ENCODE data around the gene CDCA7L.

CDCA7L gene, protein sequence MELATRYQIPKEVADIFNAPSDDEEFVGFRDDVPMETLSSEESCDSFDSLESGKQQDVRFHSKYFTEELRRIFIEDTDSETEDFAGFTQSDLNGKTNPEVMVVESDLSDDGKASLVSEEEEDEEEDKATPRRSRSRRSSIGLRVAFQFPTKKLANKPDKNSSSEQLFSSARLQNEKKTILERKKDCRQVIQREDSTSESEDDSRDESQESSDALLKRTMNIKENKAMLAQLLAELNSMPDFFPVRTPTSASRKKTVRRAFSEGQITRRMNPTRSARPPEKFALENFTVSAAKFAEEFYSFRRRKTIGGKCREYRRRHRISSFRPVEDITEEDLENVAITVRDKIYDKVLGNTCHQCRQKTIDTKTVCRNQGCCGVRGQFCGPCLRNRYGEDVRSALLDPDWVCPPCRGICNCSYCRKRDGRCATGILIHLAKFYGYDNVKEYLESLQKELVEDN

DNA sequence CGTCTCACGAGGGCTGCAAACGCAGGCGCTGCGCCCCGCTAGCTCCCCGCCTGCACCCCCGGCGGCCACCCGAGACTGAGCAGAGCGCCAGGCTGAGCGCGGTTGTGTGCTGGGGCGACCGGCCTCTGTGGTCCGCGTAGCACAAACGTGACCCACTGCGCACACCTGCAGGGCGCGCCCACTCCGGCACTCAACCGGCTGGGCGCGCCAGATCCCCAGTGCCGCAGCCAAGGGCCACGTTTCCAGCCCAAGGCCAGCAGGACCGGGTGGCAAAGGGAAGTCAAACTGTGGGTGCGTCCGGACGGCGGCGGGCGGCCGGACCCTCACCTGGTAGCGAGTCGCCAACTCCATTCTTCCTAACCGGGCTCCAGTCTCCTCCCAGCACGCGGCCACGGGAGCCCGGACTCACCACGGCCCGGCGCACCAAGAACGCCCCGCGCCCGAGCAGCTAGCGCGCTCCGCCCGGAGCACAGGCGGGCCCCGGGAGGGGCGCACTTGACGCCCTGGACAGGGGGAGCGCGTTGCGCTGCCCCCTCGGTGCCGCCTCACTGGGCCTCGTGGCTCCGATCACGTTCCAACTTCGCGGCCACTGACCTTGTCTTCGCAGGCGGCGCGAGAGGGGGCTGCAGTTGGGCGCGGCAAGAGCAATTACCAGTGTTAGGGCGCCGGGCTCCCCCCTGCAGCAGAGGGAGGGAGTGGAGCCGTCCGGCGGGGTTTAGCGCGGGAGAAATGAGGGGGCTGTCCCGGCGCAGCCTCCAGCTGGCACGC is at the start of gene CDCA7L:
Gene CDCA7L, minus strand, starts transcription at position 446 of the 768 bp plus-strand sequence. Its CDS starts 95 bp downstream, at position 351.
- peak; percentile 34 for DNase-seq (ENCODE audit: low spot score)

GRCh38 chr7:21986096-21986495 is 40.4 kb upstream of the CDCA7L start:
- no peak for DNase-seq (ENCODE audit: low spot score)

DNA sequence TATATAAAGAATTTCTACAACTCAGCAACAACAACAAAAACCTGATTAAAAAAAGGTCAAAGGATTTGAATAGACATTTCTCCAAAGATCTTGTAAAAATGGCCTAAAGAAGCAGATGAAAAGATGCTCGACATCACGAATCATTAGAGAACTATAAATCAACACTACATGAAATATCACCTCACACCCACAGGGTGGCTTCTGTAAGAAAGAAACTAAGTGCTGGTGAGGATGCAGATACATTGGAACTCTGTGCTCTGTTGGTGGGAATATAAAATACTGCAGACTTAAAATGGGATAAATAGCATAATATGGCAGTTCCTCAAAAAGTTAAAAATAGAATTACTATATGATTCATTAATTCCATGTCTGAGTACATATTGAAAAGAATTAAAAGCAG is 38.3 kb upstream of the CDCA7L start:
- DNase-seq (ENCODE audit: low spot score): no peak

GRCh38 chr7:21983056-21983455 is 37.4 kb upstream of the CDCA7L start:
- DNase-seq (ENCODE audit: low spot score): no peak

GRCh38 chr7:21981524-21981923 is 35.8 kb upstream of the CDCA7L start:
- DNase-seq (ENCODE audit: low spot score): no peak

- no peak for DNase-seq (ENCODE audit: low spot score)
Measured at GRCh38 chr7:21980926-21981500, 35.3 kb upstream of the CDCA7L start.

DNA sequence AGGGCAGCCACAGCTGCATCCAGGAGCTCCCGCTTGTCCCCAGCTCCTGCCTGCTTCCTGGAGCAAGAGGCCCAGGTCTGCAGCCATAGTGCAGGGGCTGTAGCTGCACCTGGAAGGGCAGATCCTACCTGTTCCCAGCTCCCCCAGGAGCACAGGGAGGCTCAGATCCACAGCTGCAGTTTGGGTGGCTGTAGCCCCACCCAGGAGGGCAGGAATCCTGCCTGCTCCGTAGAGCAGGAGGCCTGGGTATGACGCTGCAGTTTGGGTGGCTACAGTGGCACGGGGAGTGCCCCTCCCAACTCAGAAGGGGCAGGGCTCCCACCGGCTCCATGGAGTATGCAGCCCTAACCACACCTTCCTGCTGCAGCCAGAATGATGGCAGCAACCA is 26.7 kb upstream of the CDCA7L start:
- DNase-seq (ENCODE audit: low spot score): no peak

DNA sequence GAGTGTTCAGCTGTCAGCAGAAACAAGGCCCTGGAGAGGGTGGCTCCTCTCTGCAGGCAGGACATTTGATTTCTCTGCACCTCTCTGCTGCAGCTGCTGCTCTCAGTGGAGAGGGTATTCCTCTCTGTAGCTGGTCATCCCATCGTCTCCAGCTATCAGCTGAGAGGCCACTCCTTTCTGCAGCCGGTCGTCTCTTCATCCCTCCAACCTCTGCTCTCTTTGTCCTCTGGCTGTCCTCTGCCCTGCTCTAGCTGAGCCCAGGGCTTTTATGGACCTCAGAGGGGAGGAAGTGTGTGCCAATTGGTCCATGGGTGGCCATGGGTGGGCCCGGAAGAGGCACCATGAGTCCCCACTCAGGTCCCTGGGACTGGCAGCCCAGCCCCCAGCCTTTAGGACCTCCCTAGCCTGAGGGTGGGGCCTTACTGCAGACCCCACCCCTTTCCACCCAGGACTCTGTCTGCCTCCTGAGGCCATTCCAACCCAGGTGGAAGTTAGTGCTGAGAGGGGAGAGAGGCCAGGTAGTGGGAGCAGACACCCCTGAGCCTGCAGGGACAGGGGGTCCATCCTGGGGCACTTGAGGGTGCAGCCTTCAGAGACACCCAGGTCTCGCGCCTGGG is 26.2 kb upstream of the CDCA7L start:
- DNase-seq (ENCODE audit: low spot score): no peak

GRCh38 chr7:21969822-21970221 is 24.1 kb upstream of the CDCA7L start:
- DNase-seq (ENCODE audit: low spot score): no peak

DNA sequence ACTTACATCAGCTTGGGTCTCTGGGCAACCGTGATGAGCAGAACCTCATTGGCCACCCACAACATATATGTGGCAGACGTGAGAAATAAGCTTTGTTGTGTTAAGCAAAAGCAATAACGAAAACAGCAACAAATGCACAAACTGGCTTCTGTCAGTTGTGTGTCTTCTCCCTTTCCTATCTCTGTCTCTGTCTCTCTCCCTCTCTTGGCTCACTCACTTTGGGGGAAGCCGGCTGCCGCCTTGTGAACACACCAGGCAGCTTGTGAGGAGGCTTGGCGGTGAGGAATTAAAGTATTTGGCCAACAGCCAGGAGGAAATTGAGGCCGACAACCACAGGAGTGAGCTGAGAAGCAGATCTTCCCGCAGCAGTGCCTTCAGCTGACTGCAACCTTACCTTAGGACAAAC is 21.9 kb upstream of the CDCA7L start:
- no peak for DNase-seq (ENCODE audit: low spot score)

DNA sequence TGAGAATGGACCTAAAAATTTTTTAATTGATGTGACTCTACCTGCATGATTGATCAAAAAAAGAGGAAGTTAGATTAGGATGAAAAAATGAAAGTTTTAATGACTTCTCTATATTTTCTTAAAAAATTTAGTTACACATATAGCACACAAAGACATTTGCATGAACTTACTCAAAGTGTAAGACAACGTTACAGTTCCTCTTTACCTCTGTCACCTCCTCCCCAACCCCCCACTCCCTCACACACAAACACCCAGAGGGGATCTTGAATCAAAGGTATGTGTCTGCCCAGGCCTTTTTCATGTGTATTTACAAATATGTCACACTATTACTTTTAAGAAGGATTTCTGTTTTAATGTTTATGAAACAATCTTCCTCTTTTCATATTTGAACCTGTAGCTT is 20.6 kb upstream of the CDCA7L start:
- no peak for DNase-seq (ENCODE audit: low spot score)

DNA sequence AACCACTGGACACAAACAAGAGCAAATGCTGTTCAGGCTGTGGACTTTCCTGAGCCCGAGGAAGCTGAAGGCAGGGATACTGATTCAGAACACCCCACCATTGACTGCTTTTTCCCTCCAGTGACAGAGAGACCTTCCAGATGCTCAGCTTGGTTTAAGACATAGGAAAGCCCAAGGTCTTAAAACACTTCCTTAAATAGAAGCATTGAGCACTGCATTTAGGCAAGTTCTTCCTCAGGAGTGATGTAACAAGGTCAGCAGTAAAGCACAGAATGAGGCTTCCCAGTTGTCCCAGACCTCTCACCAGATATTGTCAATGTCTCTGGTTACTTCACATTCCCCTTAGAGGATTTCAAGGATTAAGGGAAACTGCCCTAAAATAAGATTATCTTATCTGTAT is 19.6 kb upstream of the CDCA7L start:
- DNase-seq (ENCODE audit: low spot score): no peak

- no peak for DNase-seq (ENCODE audit: low spot score)
Measured at GRCh38 chr7:21962677-21963076, 17.0 kb upstream of the CDCA7L start.

DNA sequence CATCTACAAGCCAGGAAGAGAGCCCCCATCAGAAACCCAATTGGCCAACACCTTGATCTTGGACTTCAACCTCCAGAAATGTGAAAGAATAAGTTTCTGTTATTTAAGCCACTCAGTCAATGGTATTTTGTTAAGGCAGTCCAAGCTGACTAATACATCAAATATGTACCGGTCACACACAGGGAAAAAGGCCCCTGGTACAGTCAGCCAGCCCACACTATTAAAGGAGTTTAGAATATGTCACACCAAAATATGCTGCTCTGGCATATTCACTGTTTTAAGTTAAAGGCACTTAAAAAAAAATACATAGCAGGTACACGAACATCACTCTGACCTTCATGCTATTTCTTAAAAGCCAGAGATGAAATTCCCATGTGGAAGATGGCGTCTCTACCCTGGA is 15.2 kb upstream of the CDCA7L start:
- DNase-seq (ENCODE audit: low spot score): no peak

- no peak for DNase-seq (ENCODE audit: low spot score)
Measured at GRCh38 chr7:21959387-21959776, 13.7 kb upstream of the CDCA7L start.

DNA sequence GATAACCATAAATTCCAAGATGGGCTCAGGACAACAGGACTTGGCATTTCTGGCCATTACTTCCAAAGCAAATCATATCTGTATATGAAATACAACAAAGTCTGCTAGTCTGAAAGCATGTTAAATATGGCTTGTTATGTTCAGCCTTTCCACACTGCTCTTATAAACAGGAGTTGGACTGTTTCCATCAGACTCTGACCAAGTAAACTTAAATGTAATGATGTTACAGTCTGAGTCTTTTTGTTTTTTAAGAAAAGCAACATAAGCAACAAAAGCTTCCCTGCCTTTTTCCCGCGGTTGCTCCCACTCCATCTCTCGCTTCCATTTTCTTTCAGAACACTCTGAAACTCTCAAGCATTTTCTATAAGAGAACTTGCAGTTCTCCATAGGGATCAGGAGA is 8.1 kb upstream of the CDCA7L start:
- DNase-seq (ENCODE audit: low spot score): no peak

DNA sequence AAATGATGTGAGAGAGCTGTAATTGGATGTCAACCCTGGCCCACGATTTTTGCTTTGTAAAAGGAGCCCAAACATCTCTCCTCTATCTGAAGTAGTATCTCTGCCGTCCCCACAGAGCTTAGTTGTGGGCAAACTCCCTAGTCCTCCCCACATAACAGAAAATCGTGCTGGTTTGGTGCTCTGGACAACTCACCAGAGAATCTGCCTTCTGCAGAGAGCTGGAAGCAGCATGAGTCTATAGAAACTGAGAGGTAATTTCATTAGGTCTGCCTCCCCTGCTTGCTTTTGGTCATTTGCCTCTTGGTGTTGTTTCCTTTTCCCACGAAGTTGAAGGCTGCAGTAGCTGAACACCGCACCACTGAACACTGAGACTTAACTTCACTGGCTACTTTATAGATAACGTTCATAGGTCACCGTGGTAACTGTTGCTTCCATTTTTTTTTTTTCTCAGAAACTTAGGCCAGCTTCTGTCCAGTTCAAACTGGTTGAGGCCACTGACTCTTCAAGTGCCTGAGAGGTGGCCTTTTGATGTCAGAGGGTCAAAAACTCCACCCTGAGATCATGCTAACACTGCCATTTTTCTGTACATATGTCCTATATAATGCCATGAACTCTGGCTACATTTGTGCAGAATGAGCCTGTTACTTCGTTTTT is 3.3 kb upstream of the CDCA7L start:
- DNase-seq (ENCODE audit: low spot score): no peak

- no peak for DNase-seq (ENCODE audit: low spot score)
Measured at GRCh38 chr7:21948364-21948763, 2.7 kb upstream of the CDCA7L start.

DNA sequence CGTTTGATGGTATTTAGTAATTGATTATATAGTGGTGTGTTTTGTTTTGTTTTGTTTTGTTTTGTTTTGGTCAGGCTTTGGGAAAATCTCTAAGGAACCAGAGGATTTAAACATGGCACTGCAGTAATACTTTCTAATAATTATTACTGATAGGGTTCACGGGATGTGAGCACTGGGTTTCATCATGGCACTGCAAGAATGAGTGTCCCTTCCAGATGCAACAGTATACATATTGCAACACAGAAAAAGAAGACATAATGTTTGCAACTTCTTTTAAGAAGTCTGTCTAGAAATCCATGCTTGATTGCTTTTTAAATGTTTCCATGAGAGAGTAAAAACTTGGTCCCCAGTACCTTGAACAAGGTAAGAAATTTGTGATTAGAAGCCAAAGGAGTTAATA is 2.2 kb upstream of the CDCA7L start:
- DNase-seq (ENCODE audit: low spot score): no peak

DNA sequence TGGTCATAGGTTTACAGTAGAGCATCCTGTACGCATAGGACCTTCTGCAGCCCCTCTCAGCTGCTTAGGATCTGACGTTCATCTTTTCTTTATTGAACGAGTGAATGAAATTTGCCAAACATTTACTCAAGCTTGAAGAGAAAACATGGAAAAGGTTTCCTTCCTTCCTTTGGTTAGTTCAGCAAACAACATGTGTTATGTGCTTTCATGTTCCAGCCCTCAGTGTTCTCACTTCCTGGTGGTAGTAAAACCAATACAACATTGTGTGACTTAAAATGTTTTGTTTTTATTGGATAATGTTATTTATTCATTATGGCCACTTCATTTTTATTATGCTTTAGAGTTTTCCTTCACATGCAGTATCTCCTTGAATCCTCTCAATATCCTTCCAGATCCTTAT is 1.4 kb upstream of the CDCA7L start:
- DNase-seq (ENCODE audit: low spot score): no peak

- no peak for DNase-seq (ENCODE audit: low spot score)
Measured at GRCh38 chr7:21946222-21946709, 567 bp upstream of the CDCA7L start.

Measured in hematopoietic multipotent progenitor cell treated with erythropoietin and hydrocortisone succinate and interleukin-3 and kit ligand, for 17 days (in vitro differentiated cells).